Measurements from ENCODE around the gene MACROH2A1. TPM values are rescaled to one million over a fixed set of nuclear protein-coding genes. Genes with fewer than 3 reads are reported as not detected.

MACROH2A1 gene
- total RNA-seq, 1 experiment from 2014 or later: 83.8 TPM

GRCh38 chr5:135355169-135355568 lies 43.9 kb downstream of the MACROH2A1 start:
- TF ChIP-seq FOXJ3 (CRISPR knock-in tag; IDR thresholded peaks at IDR 0.05; ENCODE audit: borderline replicate concordance): no peak
- TF ChIP-seq AR (CRISPR knock-in tag; IDR thresholded peaks at IDR 0.05): no peak
- no peak for TF ChIP-seq ZNF425 (CRISPR knock-in tag; conservative IDR thresholded peaks at IDR 0.05)
- no peak for TF ChIP-seq PREB (CRISPR knock-in tag; IDR thresholded peaks at IDR 0.05; ENCODE audit: borderline replicate concordance)
- TF ChIP-seq ZNF512 (CRISPR knock-in tag; IDR thresholded peaks at IDR 0.05; ENCODE audit: borderline replicate concordance): no peak
- TF ChIP-seq ELF4 (CRISPR knock-in tag; IDR thresholded peaks at IDR 0.05; ENCODE audit: low read depth): no peak
- TF ChIP-seq ZNF671 (CRISPR knock-in tag; IDR thresholded peaks at IDR 0.05): no peak
- TF ChIP-seq NFE2L1 (CRISPR knock-in tag; IDR thresholded peaks at IDR 0.05): no peak
- no peak for TF ChIP-seq SMAD3 (CRISPR knock-in tag; IDR thresholded peaks at IDR 0.05; ENCODE audit: borderline replicate concordance)
- TF ChIP-seq ZBTB21 (CRISPR knock-in tag; IDR thresholded peaks at IDR 0.05; ENCODE audit: borderline replicate concordance): no peak
- no peak for TF ChIP-seq ZNF219 (CRISPR knock-in tag; IDR thresholded peaks at IDR 0.05; ENCODE audit: borderline replicate concordance)
- TF ChIP-seq E2F5 (CRISPR knock-in tag; IDR thresholded peaks at IDR 0.05): no peak
- no peak for TF ChIP-seq MAX (CRISPR knock-in tag; IDR thresholded peaks at IDR 0.05)
- no peak for TF ChIP-seq ZNF232 (CRISPR knock-in tag; IDR thresholded peaks at IDR 0.05)
- no peak for TF ChIP-seq E2F1 (CRISPR knock-in tag; IDR thresholded peaks at IDR 0.05)
- no peak for TF ChIP-seq EMX1 (CRISPR knock-in tag; IDR thresholded peaks at IDR 0.05)
- no peak for DNase-seq (ENCODE audit: low spot score)
- H3K4me1 Mint-ChIP-seq: no peaks in the 10 kb centered on the region
- H3K36me3 Mint-ChIP-seq: peaks cover 3% of the 10 kb centered on the region
- H3K4me3 Mint-ChIP-seq: no peak overlapping the region
- H3K27me3 Mint-ChIP-seq (ENCODE audit: low read depth): no peaks in the 10 kb centered on the region
- ChIA-PET POLR2A (no interaction called here), CTCF (no interaction called here)
- no peak for ATAC-seq
- no peaks in the 10 kb centered on the region for H3K9me3 Mint-ChIP-seq
- H3K27ac Mint-ChIP-seq: no peak overlapping the region
